ENCODE measurements around the gene OSBPL6.

Gene OSBPL6

GRCh38 chr2:178291703-178292102 is 97.4 kb downstream of the OSBPL6 start:
- Histone ChIP-seq H3K4me1 (ENCODE audit: control insufficient read depth, low read depth, low read length) (no peaks in the 10 kb centered on the region), H3K9me3 (ENCODE audit: control insufficient read depth, low read depth, low read length) (no peaks in the 10 kb centered on the region), H3K9ac (ENCODE audit: low read length) (no peak overlapping the region), H3K36me3 (ENCODE audit: control insufficient read depth, low read depth, low read length) (no peaks in the 10 kb centered on the region), H3K4me3 (ENCODE audit: low read length) (no peak overlapping the region), H3K27ac (ENCODE audit: low read length) (no peak overlapping the region), H3K27me3 (ENCODE audit: control insufficient read depth, insufficient read depth, low read length) (no peaks in the 10 kb centered on the region)

- no peak overlapping the region for H3K4me3 ChIP-seq (ENCODE audit: low read length)
Measured at GRCh38 chr2:178292586-178292985, 98.3 kb downstream of the OSBPL6 start.

GRCh38 chr2:178295115-178295514 is 100.8 kb downstream of the OSBPL6 start:
- H3K9ac ChIP-seq (ENCODE audit: low read length) = no peak overlapping the region
- no peaks in the 10 kb centered on the region for H3K9me3 ChIP-seq (ENCODE audit: control insufficient read depth, low read depth, low read length)
- no peak overlapping the region for H3K27ac ChIP-seq (ENCODE audit: low read length)
- H3K4me3 ChIP-seq (ENCODE audit: low read length) = no peak overlapping the region
- H3K27me3 ChIP-seq (ENCODE audit: control insufficient read depth, insufficient read depth, low read length) = no peaks in the 10 kb centered on the region
- H3K4me1 ChIP-seq (ENCODE audit: control insufficient read depth, low read depth, low read length) = no peaks in the 10 kb centered on the region
- H3K36me3 ChIP-seq (ENCODE audit: control insufficient read depth, low read depth, low read length) = no peaks in the 10 kb centered on the region

More at GRCh38 chr2:178292586-178292985, 98.3 kb downstream of the OSBPL6 start:
- Histone ChIP-seq H3K27me3 (ENCODE audit: control insufficient read depth, insufficient read depth, low read length) (no peaks in the 10 kb centered on the region), H3K27ac (ENCODE audit: low read length) (no peak overlapping the region), H3K9me3 (ENCODE audit: control insufficient read depth, low read depth, low read length) (no peaks in the 10 kb centered on the region), H3K36me3 (ENCODE audit: control insufficient read depth, low read depth, low read length) (no peaks in the 10 kb centered on the region), H3K9ac (ENCODE audit: low read length) (no peak overlapping the region), H3K4me1 (ENCODE audit: control insufficient read depth, low read depth, low read length) (no peaks in the 10 kb centered on the region)

GRCh38 chr2:178295906-178296305 is 101.6 kb downstream of the OSBPL6 start:
- no peaks in the 10 kb centered on the region for H3K36me3 ChIP-seq (ENCODE audit: control insufficient read depth, low read depth, low read length)
- no peaks in the 10 kb centered on the region for H3K27me3 ChIP-seq (ENCODE audit: control insufficient read depth, insufficient read depth, low read length)
- no peak overlapping the region for H3K4me3 ChIP-seq (ENCODE audit: low read length)
- no peaks in the 10 kb centered on the region for H3K4me1 ChIP-seq (ENCODE audit: control insufficient read depth, low read depth, low read length)
- H3K27ac ChIP-seq (ENCODE audit: low read length) = no peak overlapping the region
- no peak overlapping the region for H3K9ac ChIP-seq (ENCODE audit: low read length)
- H3K9me3 ChIP-seq (ENCODE audit: control insufficient read depth, low read depth, low read length) = no peaks in the 10 kb centered on the region

- Histone ChIP-seq H3K4me1 (ENCODE audit: control insufficient read depth, low read depth, low read length) (no peaks in the 10 kb centered on the region), H3K36me3 (ENCODE audit: control insufficient read depth, low read depth, low read length) (no peaks in the 10 kb centered on the region), H3K27me3 (ENCODE audit: control insufficient read depth, insufficient read depth, low read length) (no peaks in the 10 kb centered on the region), H3K9ac (ENCODE audit: low read length) (no peak overlapping the region), H3K4me3 (ENCODE audit: low read length) (no peak overlapping the region), H3K9me3 (ENCODE audit: control insufficient read depth, low read depth, low read length) (no peaks in the 10 kb centered on the region), H3K27ac (ENCODE audit: low read length) (no peak overlapping the region)
Measured at GRCh38 chr2:178296394-178297090, 102.2 kb downstream of the OSBPL6 start.

GRCh38 chr2:178297091-178297411 is 102.7 kb downstream of the OSBPL6 start:
- no peaks in the 10 kb centered on the region for H3K9me3 ChIP-seq (ENCODE audit: control insufficient read depth, low read depth, low read length)
- H3K4me3 ChIP-seq (ENCODE audit: low read length) = no peak overlapping the region
- H3K36me3 ChIP-seq (ENCODE audit: control insufficient read depth, low read depth, low read length) = no peaks in the 10 kb centered on the region
- H3K4me1 ChIP-seq (ENCODE audit: control insufficient read depth, low read depth, low read length) = no peaks in the 10 kb centered on the region
- no peak overlapping the region for H3K9ac ChIP-seq (ENCODE audit: low read length)
- H3K27me3 ChIP-seq (ENCODE audit: control insufficient read depth, insufficient read depth, low read length) = no peaks in the 10 kb centered on the region
- no peak overlapping the region for H3K27ac ChIP-seq (ENCODE audit: low read length)

GRCh38 chr2:178298785-178299212 is 104.5 kb downstream of the OSBPL6 start:
- H3K27ac ChIP-seq (ENCODE audit: low read length) = no peak overlapping the region
- no peaks in the 10 kb centered on the region for H3K27me3 ChIP-seq (ENCODE audit: control insufficient read depth, insufficient read depth, low read length)
- H3K9ac ChIP-seq (ENCODE audit: low read length) = no peak overlapping the region
- H3K4me1 ChIP-seq (ENCODE audit: control insufficient read depth, low read depth, low read length) = no peaks in the 10 kb centered on the region
- H3K36me3 ChIP-seq (ENCODE audit: control insufficient read depth, low read depth, low read length) = no peaks in the 10 kb centered on the region
- no peak overlapping the region for H3K4me3 ChIP-seq (ENCODE audit: low read length)
- H3K9me3 ChIP-seq (ENCODE audit: control insufficient read depth, low read depth, low read length) = no peaks in the 10 kb centered on the region

- H3K9ac ChIP-seq (ENCODE audit: low read length) = no peak overlapping the region
- H3K4me3 ChIP-seq (ENCODE audit: low read length) = no peak overlapping the region
- no peaks in the 10 kb centered on the region for H3K27me3 ChIP-seq (ENCODE audit: control insufficient read depth, insufficient read depth, low read length)
- H3K36me3 ChIP-seq (ENCODE audit: control insufficient read depth, low read depth, low read length) = no peaks in the 10 kb centered on the region
- H3K4me1 ChIP-seq (ENCODE audit: control insufficient read depth, low read depth, low read length) = no peaks in the 10 kb centered on the region
- H3K27ac ChIP-seq (ENCODE audit: low read length) = no peak overlapping the region
- no peaks in the 10 kb centered on the region for H3K9me3 ChIP-seq (ENCODE audit: control insufficient read depth, low read depth, low read length)
Measured at GRCh38 chr2:178301649-178302238, 107.4 kb downstream of the OSBPL6 start.

GRCh38 chr2:178304333-178304732 is 110.0 kb downstream of the OSBPL6 start:
- no peak overlapping the region for H3K4me3 ChIP-seq (ENCODE audit: low read length)

GRCh38 chr2:178306352-178307073 is 112.2 kb downstream of the OSBPL6 start:
- no peaks in the 10 kb centered on the region for H3K36me3 ChIP-seq (ENCODE audit: control insufficient read depth, low read depth, low read length)
- no peak overlapping the region for H3K27ac ChIP-seq (ENCODE audit: low read length)

More at GRCh38 chr2:178304333-178304732, 110.0 kb downstream of the OSBPL6 start:
- Histone ChIP-seq H3K4me1 (ENCODE audit: control insufficient read depth, low read depth, low read length) (no peaks in the 10 kb centered on the region), H3K9me3 (ENCODE audit: control insufficient read depth, low read depth, low read length) (no peaks in the 10 kb centered on the region), H3K27me3 (ENCODE audit: control insufficient read depth, insufficient read depth, low read length) (no peaks in the 10 kb centered on the region), H3K36me3 (ENCODE audit: control insufficient read depth, low read depth, low read length) (no peaks in the 10 kb centered on the region), H3K9ac (ENCODE audit: low read length) (no peak overlapping the region), H3K27ac (ENCODE audit: low read length) (no peak overlapping the region)

GRCh38 chr2:178307650-178308049 is 113.3 kb downstream of the OSBPL6 start:
- no peaks in the 10 kb centered on the region for H3K27me3 ChIP-seq (ENCODE audit: control insufficient read depth, insufficient read depth, low read length)
- H3K9me3 ChIP-seq (ENCODE audit: control insufficient read depth, low read depth, low read length) = no peaks in the 10 kb centered on the region
- no peak overlapping the region for H3K27ac ChIP-seq (ENCODE audit: low read length)
- no peaks in the 10 kb centered on the region for H3K36me3 ChIP-seq (ENCODE audit: control insufficient read depth, low read depth, low read length)
- no peaks in the 10 kb centered on the region for H3K4me1 ChIP-seq (ENCODE audit: control insufficient read depth, low read depth, low read length)
- H3K4me3 ChIP-seq (ENCODE audit: low read length) = no peak overlapping the region
- no peak overlapping the region for H3K9ac ChIP-seq (ENCODE audit: low read length)

More at GRCh38 chr2:178306352-178307073, 112.2 kb downstream of the OSBPL6 start:
- Histone ChIP-seq H3K4me1 (ENCODE audit: control insufficient read depth, low read depth, low read length) (no peaks in the 10 kb centered on the region), H3K4me3 (ENCODE audit: low read length) (no peak overlapping the region), H3K9ac (ENCODE audit: low read length) (no peak overlapping the region), H3K27me3 (ENCODE audit: control insufficient read depth, insufficient read depth, low read length) (no peaks in the 10 kb centered on the region), H3K9me3 (ENCODE audit: control insufficient read depth, low read depth, low read length) (no peaks in the 10 kb centered on the region)

All from iPS-18a (cell line).